Activated CD4-positive, alpha-beta T cell treated with anti-CD3 and anti-CD28 coated beads, Interleukin-2, Interleukin-6, amounts not matched to agents 100 ng/mL and 50 ng/mL, durations not matched to agents 16 hours and 8 hours (primary cell): ENCODE measurements around the gene SLC9A3.

Source experiments
- DNase-seq: peaks from one replicate; pipeline ENCODE4 v3.0.0-alpha.2; 2020

Gene SLC9A3

DNA sequence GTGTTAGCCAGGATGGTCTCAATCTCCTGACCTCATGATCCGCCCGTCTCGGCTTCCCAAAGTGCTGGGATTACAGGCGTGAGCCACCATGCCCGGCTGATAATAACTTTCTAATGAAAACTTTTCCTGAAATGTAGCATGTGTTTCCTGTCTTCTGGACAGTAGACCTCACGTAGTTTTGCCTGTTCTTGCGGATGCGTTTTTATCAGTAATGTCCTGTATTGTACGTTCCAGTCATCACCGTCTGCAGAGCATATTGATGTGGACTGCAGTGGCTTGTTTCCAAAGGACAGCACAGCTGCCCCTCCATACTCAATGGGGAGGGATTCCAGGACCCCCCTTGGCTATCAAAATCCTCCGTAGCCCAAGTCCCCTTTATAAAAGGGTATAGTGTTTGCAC, 68.4 kb downstream of the SLC9A3 start:
- no peak for DNase-seq

DNA sequence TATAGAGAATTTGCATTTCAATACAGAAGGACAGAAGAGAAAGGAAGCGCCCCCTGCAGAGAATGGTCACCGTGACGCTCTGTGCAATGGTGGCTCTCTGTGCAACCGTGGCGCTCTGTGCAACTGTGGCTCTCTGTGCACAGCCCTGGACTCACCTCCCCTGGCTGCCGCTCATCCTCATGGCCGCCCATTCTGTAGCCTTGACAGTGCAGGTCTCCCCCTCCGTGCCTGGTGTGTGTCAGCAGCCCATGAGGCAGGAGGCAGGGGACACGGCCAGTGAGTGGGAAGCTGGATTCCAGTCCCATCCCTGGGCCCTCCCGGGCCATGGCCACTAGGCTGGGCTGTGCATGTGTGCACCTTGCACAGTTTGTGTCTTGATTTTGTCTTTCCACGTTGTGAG, 69.3 kb downstream of the SLC9A3 start:
- no peak for DNase-seq

DNA sequence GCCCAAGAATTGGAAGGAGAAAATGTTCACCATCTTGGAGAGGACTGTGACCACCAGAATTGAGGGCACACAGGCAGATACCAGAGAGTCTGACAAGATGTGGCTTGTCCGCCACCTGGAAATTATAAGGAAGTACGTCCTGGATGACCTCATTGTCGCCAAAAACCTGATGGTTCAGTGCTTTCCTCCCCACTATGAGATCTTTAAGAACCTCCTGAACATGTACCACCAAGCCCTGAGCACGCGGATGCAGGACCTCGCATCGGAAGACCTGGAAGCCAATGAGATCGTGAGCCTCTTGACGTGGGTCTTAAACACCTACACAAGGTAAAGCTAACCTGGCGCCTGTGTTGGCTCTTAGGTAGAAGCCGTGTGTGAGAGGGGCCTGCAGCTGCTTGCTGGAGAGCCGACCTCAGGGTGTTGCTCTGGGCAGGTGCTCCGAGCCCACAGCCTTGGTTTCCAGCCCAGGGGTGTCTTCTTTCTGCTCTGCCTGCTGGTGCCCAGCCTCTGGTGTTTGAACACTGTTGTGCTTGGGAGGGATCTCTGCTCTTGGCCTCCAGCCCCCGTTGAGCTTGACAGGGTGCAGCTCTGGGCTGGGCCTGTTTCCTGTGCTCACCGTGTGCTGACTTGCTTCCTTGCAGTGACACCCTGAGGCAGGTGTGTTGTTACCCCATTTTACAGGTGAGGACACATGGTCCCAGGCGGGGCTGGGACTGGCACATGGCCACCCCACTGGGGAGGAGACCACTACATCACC, 70.3 kb downstream of the SLC9A3 start:
- DNase-seq: no peak

GRCh38 chr5:452978-453710, 71.1 kb downstream of the SLC9A3 start:
- no peak for DNase-seq

GRCh38 chr5:451587-452458, 72.4 kb downstream of the SLC9A3 start:
- DNase-seq: no peak

DNA sequence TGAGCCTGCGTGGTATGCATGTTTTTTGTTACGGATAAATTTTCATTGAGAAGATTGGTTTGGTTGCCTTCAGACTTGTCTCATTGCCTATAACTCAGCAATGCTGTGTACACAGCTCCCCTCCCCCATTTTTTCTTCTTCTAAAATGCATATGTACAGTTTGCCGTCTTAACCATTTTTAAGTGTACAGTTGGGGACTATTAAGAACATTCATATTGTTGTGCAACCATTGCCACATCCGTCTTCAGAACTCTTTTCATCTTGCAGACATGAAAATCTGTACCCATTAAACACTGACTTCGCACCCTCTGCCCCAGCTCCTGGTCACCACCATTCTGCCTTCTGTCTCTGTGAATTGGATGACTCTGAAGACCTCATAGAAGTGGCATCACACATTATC, 75.1 kb downstream of the SLC9A3 start:
- no peak for DNase-seq

- DNase-seq: no peak
These were observed 75.5 kb downstream of the SLC9A3 start for GRCh38 chr5:448766-449090.

GRCh38 chr5:448061-448765, 76.0 kb downstream of the SLC9A3 start:
- DNase-seq: no peak

DNA sequence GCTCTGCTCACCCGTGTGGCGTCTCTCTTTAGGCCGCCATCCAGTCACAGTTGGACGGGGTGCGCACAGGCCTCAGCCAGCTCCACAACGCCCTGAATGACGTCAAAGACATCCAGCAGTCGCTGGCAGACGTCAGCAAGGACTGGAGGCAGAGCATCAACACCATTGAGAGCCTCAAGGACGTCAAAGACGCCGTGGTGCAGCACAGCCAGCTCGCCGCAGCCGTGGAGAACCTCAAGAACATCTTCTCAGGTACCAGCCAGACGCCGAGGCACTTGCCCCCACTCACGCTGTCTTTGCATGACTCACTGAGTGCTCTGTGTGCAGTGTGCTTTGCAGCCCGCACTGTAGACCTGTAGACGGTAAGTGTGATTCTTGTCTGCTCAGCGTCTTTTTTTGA, 76.7 kb downstream of the SLC9A3 start:
- no peak for DNase-seq

DNA sequence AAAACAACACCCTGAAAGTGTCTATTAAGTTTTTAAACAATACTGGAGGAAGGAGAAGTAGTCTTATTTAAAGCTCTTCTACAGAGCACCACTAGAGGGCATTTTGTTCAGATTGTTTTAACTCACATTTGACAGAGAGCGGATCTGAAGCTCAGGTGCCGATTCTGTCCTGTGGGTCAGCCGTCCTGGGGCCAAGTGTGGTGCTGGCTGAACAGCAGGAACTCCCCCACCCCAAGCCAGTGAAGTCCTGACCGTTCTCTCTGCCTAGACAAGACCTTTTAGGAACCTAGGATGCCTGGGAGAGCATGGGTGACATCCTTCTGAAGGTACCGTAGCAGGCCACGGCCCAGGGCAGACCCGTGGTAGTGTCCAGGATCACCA, 77.4 kb downstream of the SLC9A3 start:
- peak; percentile 55 for DNase-seq

DNA sequence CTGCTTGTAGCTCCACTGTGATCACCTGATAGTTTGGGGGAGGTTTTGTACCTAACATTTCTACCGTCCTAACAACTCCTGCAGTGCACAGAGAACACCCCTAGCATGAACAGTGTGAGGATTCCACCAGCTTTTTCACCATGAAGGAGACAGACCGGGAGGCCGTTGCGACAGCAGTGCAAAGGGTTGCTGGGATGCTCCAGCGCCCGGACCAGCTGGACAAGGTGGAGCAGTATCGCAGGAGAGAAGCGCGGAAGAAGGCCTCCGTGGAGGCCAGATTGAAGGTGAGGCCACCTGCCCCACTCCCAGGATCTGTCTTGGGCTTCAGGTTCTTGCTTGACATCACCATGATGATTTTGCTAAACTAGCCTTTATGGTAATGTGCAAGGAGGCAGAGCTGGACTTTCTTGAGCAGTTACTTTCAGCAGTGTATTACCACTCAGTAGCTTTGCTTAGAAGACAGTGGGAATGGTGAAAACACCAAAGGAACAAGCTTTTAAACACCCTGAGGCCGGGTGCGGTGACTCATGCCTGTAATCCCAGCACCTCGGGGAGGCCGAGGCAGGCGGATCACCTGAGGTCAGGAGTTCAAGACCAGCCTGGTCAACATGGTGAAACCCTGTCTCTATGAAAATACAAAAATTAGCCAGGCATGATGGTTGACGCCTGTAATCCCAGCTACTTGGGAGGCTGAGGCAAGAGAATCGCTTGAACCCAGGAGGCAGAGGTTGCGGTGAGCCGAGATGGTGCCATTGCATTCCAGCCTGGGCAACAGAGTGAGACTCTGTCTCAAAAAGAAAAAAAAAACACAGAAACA, 78.0 kb downstream of the SLC9A3 start:
- no peak for DNase-seq

DNA sequence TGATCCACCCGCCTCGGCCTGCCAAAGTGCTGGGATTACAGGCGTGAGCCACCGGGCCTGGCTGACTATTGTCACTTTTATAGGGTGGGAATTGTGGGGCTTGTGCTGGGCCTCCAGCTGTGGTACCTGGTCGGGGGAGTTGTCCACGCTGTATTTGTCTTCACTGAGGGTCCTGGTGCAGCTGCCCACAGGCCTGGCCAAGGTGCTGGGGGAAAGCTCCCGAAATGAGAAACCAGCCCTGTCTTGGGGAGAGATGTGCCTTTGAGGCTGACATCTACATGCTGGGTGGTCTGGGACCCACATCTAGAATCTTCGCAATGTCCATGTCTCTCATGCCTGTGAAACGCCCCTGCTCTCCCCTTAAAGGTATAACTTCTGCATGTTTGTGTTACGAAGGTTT, 78.7 kb downstream of the SLC9A3 start:
- DNase-seq: no peak

- DNase-seq: no peak
These were observed 80.0 kb downstream of the SLC9A3 start for GRCh38 chr5:444226-444625.

DNA sequence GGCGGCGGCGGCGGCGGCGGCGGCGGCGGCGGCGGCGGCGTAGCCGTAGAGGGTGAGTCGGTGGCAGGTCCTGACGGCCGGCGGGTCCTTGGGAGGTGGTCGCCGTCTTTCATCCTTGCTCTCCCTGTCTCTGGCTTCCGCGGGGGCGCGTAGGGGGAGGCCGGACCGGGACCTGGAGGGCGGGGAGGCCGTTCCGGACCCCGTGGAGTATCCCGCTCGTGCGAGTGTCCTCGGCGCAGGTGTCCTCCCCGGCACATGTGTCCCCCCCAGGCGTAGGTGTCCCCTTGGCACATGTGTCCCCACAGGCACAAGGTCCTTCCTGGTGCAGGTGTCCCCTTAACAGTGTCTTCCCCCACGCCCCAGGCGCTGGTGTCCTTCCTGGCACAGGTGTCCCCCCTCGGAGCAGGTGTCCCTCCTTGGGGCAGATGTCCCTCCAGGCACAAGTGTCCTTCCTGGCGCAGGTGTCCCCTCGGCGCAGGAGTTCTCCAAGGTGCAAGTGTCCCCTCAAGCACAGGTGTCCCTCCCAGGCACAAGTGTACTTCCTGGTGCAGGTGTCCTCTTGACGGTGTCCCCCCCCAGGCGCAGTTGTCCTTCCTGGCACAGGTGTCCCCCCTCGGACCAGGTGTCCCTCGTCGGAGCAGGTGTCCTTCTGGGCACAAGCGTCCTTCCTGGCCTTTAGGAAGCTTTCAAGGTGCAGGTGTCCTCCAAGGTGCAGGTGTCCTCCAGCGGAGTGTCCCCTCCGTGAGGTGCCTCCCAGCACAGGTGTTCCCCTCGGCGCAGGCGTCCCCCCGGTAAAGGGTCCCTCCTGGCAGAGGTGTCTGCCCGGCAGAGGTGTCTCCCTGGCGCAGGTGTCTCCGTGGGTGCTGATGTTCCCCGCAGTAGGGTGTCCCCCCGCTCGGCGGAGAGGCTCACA, 80.8 kb downstream of the SLC9A3 start:
- DNase-seq: peak; percentile 30

GRCh38 chr5:442335-443238, 81.7 kb downstream of the SLC9A3 start, which contains the start of gene EXOC3:
Gene EXOC3, plus strand, starts transcription at chr5:443176. Its CDS starts 3,030 bp downstream, at chr5:446206.
- peak; percentile 86 for DNase-seq

GRCh38 chr5:441996-442334, 82.3 kb downstream of the SLC9A3 start:
- no peak for DNase-seq

GRCh38 chr5:440401-441201, 83.6 kb downstream of the SLC9A3 start:
- no peak for DNase-seq

DNA sequence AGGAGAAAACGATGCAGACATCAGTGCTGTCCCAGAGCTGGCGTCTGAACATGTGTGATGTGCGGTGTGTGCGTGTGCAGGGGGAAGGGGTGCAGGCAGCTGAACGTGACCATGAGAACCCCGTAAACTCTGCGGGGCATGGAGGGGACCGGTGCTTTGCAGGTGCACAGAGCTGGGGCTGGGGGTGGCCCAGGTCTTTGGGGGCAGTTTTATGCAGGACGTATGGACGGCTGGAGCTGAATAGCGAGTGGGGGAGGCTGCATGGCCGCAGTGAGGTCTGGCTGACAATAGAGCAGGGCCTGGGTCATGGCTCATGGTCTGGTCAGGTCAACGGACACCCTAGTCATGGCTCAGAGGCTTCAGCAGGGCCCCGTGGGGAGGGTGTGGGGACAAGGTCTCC, 84.6 kb downstream of the SLC9A3 start:
- DNase-seq: no peak

DNA sequence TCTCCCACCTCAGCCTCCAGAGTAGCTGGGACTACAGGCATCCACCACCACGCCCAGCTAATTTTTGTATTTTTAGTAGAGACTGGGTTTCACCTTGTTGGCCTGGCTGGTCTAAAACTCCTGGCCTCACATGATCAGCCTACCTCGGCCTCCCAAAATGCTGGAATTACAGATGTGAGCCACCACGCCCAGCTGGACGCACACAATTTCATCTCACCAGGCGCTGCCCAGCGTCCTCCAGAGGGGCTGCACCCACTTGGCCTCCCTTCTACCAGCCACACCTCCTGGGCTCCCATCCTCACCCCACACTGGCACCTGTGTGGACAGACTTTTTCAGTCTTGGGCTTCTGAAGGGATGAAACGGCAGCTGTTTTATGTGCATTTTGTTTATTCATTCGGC, 85.1 kb downstream of the SLC9A3 start:
- no peak for DNase-seq
